Stimulated activated naive B cell treated with anti-CD40 and anti-IgM and Interleukin-4, amounts not matched to agents 10 μg/mL and 1 μg/mL and 100 μg/mL, for 72 hours (primary cell): ENCODE data around the gene RIT2.

ENCODE experiments used
- ATAC-seq, 2 donors: fragments of 150-1000 bp; cut with Tn5 transposase; replicated peaks; 2 replicates each; pipeline ENCODE4 v1.10.0; 2021; ENCODE audit warnings: moderate library complexity in 1 of 2
- DNase-seq: peaks from one replicate; pipeline ENCODE4 v3.0.0; 2021
- H3K27ac Mint-ChIP-seq: one replicate; pipeline ENCODE4 v1.8.0; 2022; ENCODE audit warnings: mild to moderate bottlenecking, mixed read lengths
- H3K27me3 Mint-ChIP-seq, 2 donors: one replicate each; pipeline ENCODE4 v1.8.0; 2022; ENCODE audit warnings: mixed read lengths in 2 of 2
- H3K36me3 Mint-ChIP-seq, 2 donors: one replicate each; pipeline ENCODE4 v1.8.0; 2022; ENCODE audit warnings: mixed read lengths in 2 of 2, mild to moderate bottlenecking in 1 of 2
- H3K4me1 Mint-ChIP-seq, 2 donors: one replicate each; pipeline ENCODE4 v1.8.0; 2022; ENCODE audit warnings: mixed read lengths in 2 of 2, mild to moderate bottlenecking in 1 of 2
- H3K4me3 Mint-ChIP-seq, 2 donors: one replicate each; pipeline ENCODE4 v1.8.0; 2022; ENCODE audit warnings: mild to moderate bottlenecking in 2 of 2, mixed read lengths in 2 of 2, moderate library complexity in 1 of 2
- H3K9me3 Mint-ChIP-seq, 2 donors: one replicate each; pipeline ENCODE4 v1.8.0; 2022; ENCODE audit warnings: mixed read lengths in 2 of 2, mild to moderate bottlenecking in 1 of 2

Gene RIT2

DNA sequence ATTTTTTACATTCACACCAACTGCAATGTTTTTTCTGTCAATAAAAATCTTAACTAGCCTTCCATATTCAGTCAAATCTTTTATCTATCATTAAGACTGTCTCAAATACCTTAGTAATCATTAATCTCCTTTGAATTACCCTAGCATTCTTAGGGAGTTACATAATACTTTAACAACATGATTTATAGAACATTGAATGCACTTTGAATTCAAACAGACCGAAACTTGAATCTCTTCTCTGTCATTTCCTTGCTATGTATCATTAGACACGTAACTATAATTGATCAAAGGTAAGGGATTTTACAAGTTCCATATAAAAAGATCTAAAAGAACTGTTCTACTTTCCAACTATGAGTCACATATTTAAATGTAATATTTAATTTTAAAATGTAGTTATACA lies 330.9 kb downstream of the RIT2 start:
- no peak for ATAC-seq
- H3K4me3 Mint-ChIP-seq, result no peak overlapping the region
- H3K9me3 Mint-ChIP-seq, result no peaks in the 10 kb centered on the region

DNA sequence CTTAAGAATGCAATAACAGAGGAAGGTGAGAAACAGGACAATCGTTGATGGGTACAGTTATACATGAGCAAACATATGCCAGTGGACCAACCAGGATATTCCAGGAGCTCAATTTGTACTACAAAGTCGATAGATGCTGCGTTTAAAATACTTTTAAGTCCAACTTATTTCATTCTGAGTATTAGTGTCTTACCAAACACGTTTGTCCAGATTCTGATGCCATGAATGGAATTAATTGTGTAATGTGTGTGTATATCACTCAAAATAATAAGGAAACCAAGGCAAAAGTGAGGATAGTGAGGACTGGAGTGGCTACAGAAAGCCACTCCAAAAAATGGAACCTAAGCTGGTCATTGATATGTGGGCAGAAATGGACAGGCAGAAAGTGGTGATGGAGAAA lies 332.6 kb downstream of the RIT2 start:
- Mint-ChIP-seq H3K27ac (no peak overlapping the region), H3K9me3 (no peaks in the 10 kb centered on the region), H3K27me3 (no peaks in the 10 kb centered on the region), H3K4me1 (no peaks in the 10 kb centered on the region), H3K36me3 (no peaks in the 10 kb centered on the region), H3K4me3 (no peak overlapping the region)
- DNase-seq (no peak), ATAC-seq (no peak)

More for the DNA sequence above, 330.9 kb downstream of the RIT2 start:
- Mint-ChIP-seq H3K36me3 (no peaks in the 10 kb centered on the region), H3K27ac (no peak overlapping the region), H3K4me1 (no peaks in the 10 kb centered on the region), H3K27me3 (no peaks in the 10 kb centered on the region)
- DNase-seq, result no peak

DNA sequence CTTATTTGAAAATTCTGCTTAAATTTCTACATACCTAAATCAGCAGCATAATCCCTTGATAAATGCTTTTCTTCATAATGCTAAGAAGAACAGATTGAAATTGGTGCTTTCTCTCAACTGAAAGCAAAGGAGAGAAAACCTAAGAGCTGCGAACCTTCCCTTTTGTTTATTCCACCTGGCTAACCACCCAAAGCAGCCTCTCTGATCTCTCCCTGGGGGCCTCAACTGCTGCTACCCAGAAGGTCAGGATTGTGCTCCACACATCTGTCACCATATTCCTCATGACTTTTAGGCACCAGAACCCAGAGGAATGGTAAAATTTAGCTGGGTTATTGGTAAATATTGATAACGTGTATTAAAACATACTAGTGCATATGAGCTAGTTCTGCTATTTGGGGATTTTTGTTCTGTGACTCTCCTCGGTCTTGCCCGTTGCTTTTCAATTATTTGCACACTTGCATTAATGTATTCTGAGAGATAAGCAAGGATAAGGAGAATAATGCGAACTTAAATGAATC lies 334.1 kb downstream of the RIT2 start:
- Mint-ChIP-seq H3K4me3 (no peak overlapping the region), H3K4me1 (no peaks in the 10 kb centered on the region), H3K36me3 (no peaks in the 10 kb centered on the region), H3K27ac (no peak overlapping the region), H3K9me3 (no peaks in the 10 kb centered on the region), H3K27me3 (no peaks in the 10 kb centered on the region)
- ATAC-seq (no peak), DNase-seq (no peak)

DNA sequence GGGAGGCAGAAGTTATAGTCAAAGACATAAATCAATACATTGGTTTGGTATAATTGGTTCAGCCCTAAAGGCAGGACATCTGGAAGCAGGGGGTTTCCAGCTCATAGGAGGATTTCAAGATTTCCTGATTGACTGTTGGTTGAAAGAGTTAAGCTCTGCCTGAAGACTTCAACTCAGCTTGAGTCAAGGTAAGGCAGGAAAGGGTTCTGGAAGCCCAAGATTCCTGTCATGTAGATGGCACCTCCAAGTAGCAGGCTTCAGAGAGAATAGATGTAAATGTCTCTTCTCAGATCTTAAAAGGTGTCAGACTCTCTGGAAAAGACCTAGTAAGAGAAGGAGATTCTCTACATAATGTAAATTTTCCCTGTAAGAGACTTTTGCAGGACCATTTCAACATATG lies 335.3 kb downstream of the RIT2 start:
- DNase-seq, result no peak
- H3K9me3 Mint-ChIP-seq, result no peaks in the 10 kb centered on the region
- no peaks in the 10 kb centered on the region for H3K4me1 Mint-ChIP-seq
- ATAC-seq, result no peak
- H3K4me3 Mint-ChIP-seq, result no peak overlapping the region
- no peaks in the 10 kb centered on the region for H3K27me3 Mint-ChIP-seq
- H3K27ac Mint-ChIP-seq, result no peak overlapping the region
- no peaks in the 10 kb centered on the region for H3K36me3 Mint-ChIP-seq

DNA sequence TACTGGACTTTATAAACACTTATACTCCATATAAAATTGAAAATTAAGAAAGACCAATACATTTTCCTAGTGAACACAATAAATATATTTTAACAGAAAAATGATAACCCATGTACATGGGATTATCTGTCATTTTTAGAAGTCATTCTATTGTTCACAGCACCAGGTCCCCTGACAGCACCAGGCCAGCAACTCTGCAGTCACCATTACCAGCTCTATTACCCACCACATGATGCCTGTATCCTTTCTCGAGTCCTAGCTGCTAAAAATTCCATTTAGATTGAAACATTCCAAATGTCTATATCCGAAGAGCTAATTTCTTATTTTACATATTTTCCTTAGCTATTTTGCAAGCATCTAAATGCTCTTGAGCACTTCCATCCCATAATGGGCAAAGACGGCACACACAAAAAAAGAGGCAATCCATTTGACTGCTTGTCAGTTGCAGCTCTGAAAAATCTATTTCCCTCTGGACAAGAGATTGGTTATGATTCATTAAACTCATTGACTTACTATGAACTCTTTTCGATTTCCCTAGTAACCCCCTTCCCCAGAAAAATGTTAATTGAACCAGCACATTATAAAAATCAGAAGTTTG lies 336.9 kb downstream of the RIT2 start:
- Mint-ChIP-seq H3K27ac (no peak overlapping the region), H3K9me3 (no peaks in the 10 kb centered on the region), H3K4me1 (no peaks in the 10 kb centered on the region), H3K27me3 (no peaks in the 10 kb centered on the region), H3K4me3 (no peak overlapping the region), H3K36me3 (no peaks in the 10 kb centered on the region)
- DNase-seq, result no peak
- no peak for ATAC-seq

DNA sequence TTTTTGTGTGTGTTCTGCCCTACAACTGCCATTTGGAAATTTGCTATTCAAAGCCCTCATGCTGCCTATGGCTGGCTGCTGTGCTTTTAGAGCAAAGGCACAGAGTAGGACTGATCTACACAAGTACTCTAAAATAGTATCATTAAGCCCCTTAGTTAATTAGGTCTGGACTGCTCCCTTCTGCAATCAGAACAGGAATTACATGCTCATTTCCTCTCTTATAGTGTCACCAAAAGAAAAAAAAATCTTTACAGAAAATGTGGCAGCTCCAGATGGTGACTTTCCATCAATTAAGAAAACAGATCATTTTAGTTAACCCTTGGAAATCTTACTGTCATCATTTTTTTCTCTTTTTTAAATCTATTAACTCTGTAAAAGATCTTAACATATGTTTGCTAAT lies 337.5 kb downstream of the RIT2 start:
- Mint-ChIP-seq H3K27me3 (no peaks in the 10 kb centered on the region), H3K36me3 (no peaks in the 10 kb centered on the region), H3K4me1 (no peaks in the 10 kb centered on the region), H3K27ac (no peak overlapping the region), H3K9me3 (no peaks in the 10 kb centered on the region), H3K4me3 (no peak overlapping the region)
- ATAC-seq (no peak), DNase-seq (no peak)

DNA sequence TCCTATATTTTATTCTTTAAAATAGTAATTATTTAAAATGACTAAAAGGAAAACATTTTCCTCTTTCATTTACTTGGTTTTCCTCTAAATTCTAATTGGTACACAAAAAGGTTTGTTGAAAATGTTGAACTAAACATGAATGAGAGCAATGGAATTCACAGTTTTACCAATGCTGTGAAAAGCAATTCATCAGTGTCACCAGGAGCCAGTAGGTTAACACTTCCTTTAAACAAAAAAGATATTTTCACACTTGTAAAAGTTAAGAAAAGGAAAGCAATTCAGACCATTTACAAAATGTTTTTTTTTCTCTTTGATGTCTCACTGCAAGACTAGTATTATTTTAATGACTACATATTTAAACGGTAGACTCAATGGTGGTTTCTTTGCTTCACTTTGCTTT lies 341.6 kb downstream of the RIT2 start:
- DNase-seq, result no peak
- Mint-ChIP-seq H3K27me3 (no peaks in the 10 kb centered on the region), H3K36me3 (no peaks in the 10 kb centered on the region), H3K4me1 (no peaks in the 10 kb centered on the region), H3K4me3 (no peak overlapping the region), H3K9me3 (peaks cover 0 to 3% of the 10 kb centered on the region in 2 donors), H3K27ac (no peak overlapping the region)
- ATAC-seq, result no peak

DNA sequence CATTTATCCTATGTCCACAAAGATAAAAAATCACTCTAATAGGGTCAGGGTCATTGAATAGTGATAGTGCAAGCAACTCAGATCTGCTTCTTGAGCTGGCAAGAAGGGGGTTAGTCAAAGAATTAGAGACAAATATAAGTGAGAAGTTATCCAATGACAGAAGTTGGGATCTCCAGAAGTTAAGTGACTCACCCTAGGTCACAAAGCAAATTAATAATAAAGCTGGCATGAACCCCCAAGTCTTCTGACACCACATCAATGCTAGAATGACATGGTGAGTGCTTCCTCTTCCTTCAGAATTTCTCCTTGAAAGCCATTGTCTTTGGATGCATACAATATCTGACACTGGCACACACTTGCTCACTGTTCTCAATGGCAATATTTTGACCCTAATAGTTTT lies 343.5 kb downstream of the RIT2 start:
- DNase-seq (no peak), ATAC-seq (no peak)
- H3K4me3 Mint-ChIP-seq, result no peak overlapping the region
- no peaks in the 10 kb centered on the region for H3K36me3 Mint-ChIP-seq
- peaks cover 0 to 6% of the 10 kb centered on the region in 2 donors for H3K9me3 Mint-ChIP-seq
- H3K27me3 Mint-ChIP-seq, result no peaks in the 10 kb centered on the region
- H3K27ac Mint-ChIP-seq, result no peak overlapping the region
- H3K4me1 Mint-ChIP-seq, result no peaks in the 10 kb centered on the region

DNA sequence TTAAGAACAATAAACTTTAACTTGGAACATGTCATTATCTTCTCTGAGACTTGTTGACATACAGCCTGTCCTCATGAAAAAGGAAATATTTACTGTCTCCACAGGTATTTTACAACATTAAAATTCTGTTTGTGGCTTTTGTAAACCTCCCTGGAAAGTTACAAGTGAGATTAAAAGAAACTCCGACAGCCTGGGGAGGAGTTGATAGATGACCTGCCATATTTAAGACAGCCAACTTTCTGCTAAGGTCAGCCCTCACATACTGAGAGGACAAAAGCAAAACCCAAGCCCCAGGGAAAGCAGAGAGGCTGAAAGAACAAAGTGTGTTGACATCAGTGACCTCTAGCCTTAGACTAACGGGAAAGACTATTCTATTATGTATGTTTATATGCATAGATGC lies 350.2 kb downstream of the RIT2 start:
- Mint-ChIP-seq H3K36me3 (no peaks in the 10 kb centered on the region), H3K4me3 (no peak overlapping the region), H3K27me3 (no peaks in the 10 kb centered on the region), H3K4me1 (no peaks in the 10 kb centered on the region), H3K9me3 (peaks cover 5% of the 10 kb centered on the region in 2 donors), H3K27ac (no peak overlapping the region)
- ATAC-seq, result no peak
- no peak for DNase-seq

DNA sequence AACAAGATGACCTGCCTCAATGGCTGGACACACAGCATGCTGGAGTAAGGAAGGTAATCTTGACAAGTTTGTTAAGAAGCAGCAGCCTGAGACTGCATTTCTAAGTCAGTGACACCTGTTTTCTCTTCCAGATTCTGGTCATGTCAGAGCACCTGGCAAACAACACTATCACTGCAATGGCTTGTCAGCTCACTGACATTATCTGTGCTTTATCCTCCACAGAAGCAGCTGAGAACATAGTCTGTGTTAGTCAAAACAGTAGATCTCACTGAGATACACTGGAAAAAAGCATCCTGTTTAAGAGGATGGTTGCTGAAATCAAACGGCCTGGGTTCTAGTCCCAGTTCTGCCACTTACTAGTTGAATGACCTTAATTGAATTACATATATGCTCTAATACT lies 355.2 kb downstream of the RIT2 start:
- no peak for DNase-seq
- H3K36me3 Mint-ChIP-seq, result no peaks in the 10 kb centered on the region
- no peak for ATAC-seq
- no peaks in the 10 kb centered on the region for H3K27me3 Mint-ChIP-seq
- no peak overlapping the region for H3K27ac Mint-ChIP-seq
- H3K4me3 Mint-ChIP-seq, result no peak overlapping the region
- no peaks in the 10 kb centered on the region for H3K4me1 Mint-ChIP-seq
- no peaks in the 10 kb centered on the region for H3K9me3 Mint-ChIP-seq

DNA sequence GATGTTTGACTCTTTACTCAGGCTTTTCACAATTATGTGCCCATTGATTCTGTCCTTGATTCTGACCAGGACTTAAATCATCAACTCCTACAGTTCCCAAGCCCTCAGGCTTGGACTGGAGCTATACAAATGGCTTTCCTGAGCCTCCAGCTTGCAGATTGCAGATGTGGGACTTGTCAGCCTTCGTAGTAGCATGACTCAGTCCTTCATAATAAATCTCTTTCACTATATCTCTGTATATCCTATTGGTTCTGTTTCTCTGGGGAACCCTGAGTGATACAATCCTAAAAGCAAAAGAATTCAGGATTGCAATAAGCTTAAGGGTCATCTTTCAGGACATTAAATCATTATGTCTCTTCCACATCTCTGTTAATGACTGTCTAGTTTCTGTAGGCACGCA lies 356.6 kb downstream of the RIT2 start:
- no peak overlapping the region for H3K27ac Mint-ChIP-seq

DNA sequence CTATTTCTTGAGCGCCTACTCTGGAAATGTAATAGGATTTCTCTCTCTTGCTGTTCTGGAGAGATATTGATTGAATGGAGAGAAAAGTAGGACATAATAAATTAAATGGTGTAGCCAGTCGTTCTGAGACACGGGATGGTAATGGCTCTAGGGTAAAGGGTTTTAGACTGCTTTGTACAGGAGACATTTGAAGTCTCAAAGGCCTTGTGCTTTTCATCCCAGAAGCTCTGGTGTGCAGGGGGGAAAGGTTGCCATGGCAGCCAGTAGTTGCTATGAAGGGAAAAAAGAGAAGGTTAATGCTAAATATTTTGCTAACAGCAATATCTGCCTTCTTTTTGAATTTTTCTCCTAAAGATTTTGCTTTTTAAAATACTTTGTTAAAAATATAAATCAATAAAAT lies 359.3 kb downstream of the RIT2 start:
- no peak for ATAC-seq
- no peaks in the 10 kb centered on the region for H3K9me3 Mint-ChIP-seq
- H3K27me3 Mint-ChIP-seq, result no peaks in the 10 kb centered on the region
- DNase-seq, result no peak
- H3K36me3 Mint-ChIP-seq, result no peaks in the 10 kb centered on the region
- no peak overlapping the region for H3K4me3 Mint-ChIP-seq
- H3K4me1 Mint-ChIP-seq, result no peaks in the 10 kb centered on the region
- no peak overlapping the region for H3K27ac Mint-ChIP-seq

More for the DNA sequence above, 356.6 kb downstream of the RIT2 start:
- ATAC-seq (no peak), DNase-seq (no peak)
- no peaks in the 10 kb centered on the region for H3K27me3 Mint-ChIP-seq
- H3K4me1 Mint-ChIP-seq, result no peaks in the 10 kb centered on the region
- H3K4me3 Mint-ChIP-seq, result no peak overlapping the region
- H3K36me3 Mint-ChIP-seq, result no peaks in the 10 kb centered on the region
- H3K9me3 Mint-ChIP-seq, result no peaks in the 10 kb centered on the region

DNA sequence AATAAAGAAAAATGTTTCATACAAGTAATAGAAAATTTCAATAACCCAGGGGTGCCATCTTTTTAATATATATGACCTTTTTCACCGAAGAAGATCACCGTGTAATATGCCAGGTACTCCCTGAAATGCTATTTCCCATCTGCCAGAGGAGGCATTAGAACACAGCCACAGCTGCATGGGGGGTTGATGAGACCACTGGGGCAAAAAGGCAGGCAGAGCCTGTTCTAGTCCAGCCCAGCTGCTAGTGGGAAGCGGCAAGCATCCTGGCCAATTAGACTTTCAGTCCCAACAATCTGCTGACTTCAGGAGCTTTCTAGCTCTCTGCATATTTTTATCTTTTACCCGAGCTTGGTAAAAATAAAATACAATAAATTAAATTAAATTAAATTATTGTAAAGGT lies 362.6 kb downstream of the RIT2 start:
- Mint-ChIP-seq H3K9me3 (no peaks in the 10 kb centered on the region), H3K27ac (no peak overlapping the region), H3K36me3 (no peaks in the 10 kb centered on the region), H3K4me1 (no peaks in the 10 kb centered on the region), H3K4me3 (no peak overlapping the region), H3K27me3 (no peaks in the 10 kb centered on the region)
- ATAC-seq (no peak), DNase-seq (no peak)

DNA sequence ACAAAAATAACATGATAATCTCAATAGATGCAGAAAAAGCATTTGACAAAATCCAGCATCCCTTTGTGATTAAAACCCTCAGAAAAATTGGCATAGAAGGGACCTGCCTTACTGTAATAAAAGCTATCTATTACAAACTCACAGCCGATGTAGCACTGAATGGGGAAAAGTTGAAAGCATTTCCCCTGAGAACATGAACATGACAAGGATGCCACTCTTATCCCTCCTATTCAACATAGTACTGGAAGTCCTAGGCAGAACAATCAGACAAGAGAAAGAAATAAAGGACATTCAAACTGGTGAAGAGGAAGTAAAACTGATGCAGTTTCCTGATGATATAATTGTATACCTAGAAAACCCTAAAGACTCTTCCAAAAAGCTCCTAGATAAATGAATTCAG lies 368.7 kb downstream of the RIT2 start:
- H3K9me3 Mint-ChIP-seq, result peaks cover 1 to 3% of the 10 kb centered on the region in 2 donors
- no peak overlapping the region for H3K27ac Mint-ChIP-seq
- H3K27me3 Mint-ChIP-seq, result no peaks in the 10 kb centered on the region
- ATAC-seq (no peak), DNase-seq (no peak)
- no peak overlapping the region for H3K4me3 Mint-ChIP-seq
- no peaks in the 10 kb centered on the region for H3K36me3 Mint-ChIP-seq
- H3K4me1 Mint-ChIP-seq, result no peaks in the 10 kb centered on the region

DNA sequence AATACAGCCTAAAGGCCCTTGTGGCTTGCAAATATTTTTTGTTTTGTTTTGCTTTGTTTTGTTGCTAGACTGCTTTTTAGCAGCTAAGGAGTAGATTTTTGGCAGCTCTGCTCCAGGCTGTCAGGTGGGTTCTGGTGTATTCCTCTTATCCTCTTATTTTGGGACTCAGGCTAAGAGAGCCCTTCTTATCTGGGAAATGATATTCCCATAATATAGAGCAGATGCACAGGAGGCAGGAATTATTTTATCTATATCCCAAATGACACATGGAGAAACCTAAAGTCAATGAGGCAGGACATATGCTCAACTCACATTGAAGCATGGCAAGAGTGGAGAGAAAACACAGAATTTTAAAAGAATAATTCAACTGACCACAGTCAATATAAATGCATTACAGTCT lies 369.6 kb downstream of the RIT2 start:
- Mint-ChIP-seq H3K4me1 (no peaks in the 10 kb centered on the region), H3K4me3 (no peak overlapping the region), H3K27me3 (no peaks in the 10 kb centered on the region), H3K9me3 (peaks cover 1 to 3% of the 10 kb centered on the region in 2 donors), H3K27ac (no peak overlapping the region), H3K36me3 (no peaks in the 10 kb centered on the region)
- ATAC-seq (no peak), DNase-seq (no peak)

DNA sequence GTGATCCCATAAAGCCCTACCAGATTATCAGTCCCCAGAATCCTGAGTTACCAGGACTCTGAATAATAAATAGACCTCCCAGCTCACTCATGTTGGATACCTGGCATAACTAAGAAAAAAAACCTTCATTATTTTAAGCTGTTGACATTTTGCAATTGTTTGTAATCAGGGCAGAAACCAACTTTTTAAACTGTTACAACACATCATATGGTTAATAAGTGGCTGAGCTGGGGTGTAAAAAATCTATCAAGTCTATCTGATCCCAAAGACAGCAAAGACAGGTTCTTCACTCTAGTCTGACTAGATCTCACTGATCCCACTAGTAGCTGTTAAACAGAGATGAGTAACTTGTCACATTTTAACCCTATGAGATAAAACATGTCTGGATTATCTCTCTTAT lies 370.3 kb downstream of the RIT2 start:
- DNase-seq (no peak), ATAC-seq (no peak)
- Mint-ChIP-seq H3K4me1 (no peaks in the 10 kb centered on the region), H3K4me3 (no peak overlapping the region), H3K36me3 (no peaks in the 10 kb centered on the region), H3K27ac (no peak overlapping the region), H3K27me3 (no peaks in the 10 kb centered on the region), H3K9me3 (peaks cover 1 to 3% of the 10 kb centered on the region in 2 donors)
